Ammon's horn (tissue), 1 donor: Measurements from ENCODE around the gene U2AF1L4.
A peak's percentile ranks its signal among the peaks of the same experiment; 100 is the strongest.

Experiments
- DNase-seq: peaks from one replicate; pipeline ENCODE4 v3.0.0-alpha.2; 2016; ENCODE audit warnings: low spot score

The U2AF1L4 gene

GRCh38 chr19:35745328-35746086 lies at the start of gene U2AF1L4, which contains the start of gene PSENEN:
Gene U2AF1L4 (minus strand): TSS chr19:35745418. CDS start chr19:35745391, 27 bp downstream.
Gene PSENEN (plus strand): TSS chr19:35745651. CDS start chr19:35745931, 280 bp downstream.
- peak; percentile 99 for DNase-seq

GRCh38 chr19:35793381-35794165 lies 48.4 kb upstream of the U2AF1L4 start:
- no peak for DNase-seq

- DNase-seq: no peak
Observed at GRCh38 chr19:35792888-35793287, 47.7 kb upstream of the U2AF1L4 start.

GRCh38 chr19:35792312-35792711 lies 47.1 kb upstream of the U2AF1L4 start:
- no peak for DNase-seq

- DNase-seq: no peak
Observed at GRCh38 chr19:35791814-35792279, 46.6 kb upstream of the U2AF1L4 start.

- DNase-seq: no peak
Observed at GRCh38 chr19:35790981-35791813, 46.0 kb upstream of the U2AF1L4 start.

- no peak for DNase-seq
Observed at GRCh38 chr19:35789978-35790944, 45.0 kb upstream of the U2AF1L4 start.

GRCh38 chr19:35789195-35789977 lies 44.2 kb upstream of the U2AF1L4 start:
- DNase-seq: no peak

- no peak for DNase-seq
Observed at GRCh38 chr19:35788205-35788960, 43.2 kb upstream of the U2AF1L4 start.

GRCh38 chr19:35787227-35787799 lies 42.1 kb upstream of the U2AF1L4 start:
- DNase-seq: no peak

- DNase-seq: no peak
Observed at GRCh38 chr19:35786299-35787160, 41.3 kb upstream of the U2AF1L4 start.

- DNase-seq: no peak
Observed at GRCh38 chr19:35785339-35785627, 40.1 kb upstream of the U2AF1L4 start.

GRCh38 chr19:35784503-35785338 lies 39.5 kb upstream of the U2AF1L4 start:
- no peak for DNase-seq

- DNase-seq: no peak
Observed at GRCh38 chr19:35783469-35784434, 38.5 kb upstream of the U2AF1L4 start.

GRCh38 chr19:35782589-35782988 lies 37.4 kb upstream of the U2AF1L4 start:
- DNase-seq: no peak

GRCh38 chr19:35781650-35782049 lies 36.4 kb upstream of the U2AF1L4 start:
- no peak for DNase-seq
